GM19238 (cell line): ENCODE data around the gene NT5DC4.

Source experiments
- DNase-seq: peaks from one replicate; pipeline ENCODE4 v3.0.0; 2011; ENCODE audit warnings: low spot score; ENCODE audit not compliant: insufficient read length

NT5DC4 gene

GRCh38 chr2:112784199-112785189, 63.7 kb downstream of the NT5DC4 start, which contains the start of gene IL1A:
IL1A (minus strand) TSS chr2:112784493; CDS start chr2:112783770, 723 bp downstream.
- no peak for DNase-seq

GRCh38 chr2:112787294-112787693, 66.5 kb downstream of the NT5DC4 start:
- no peak for DNase-seq

GRCh38 chr2:112787729-112788393, 67.0 kb downstream of the NT5DC4 start:
- no peak for DNase-seq

- DNase-seq: no peak
These were observed 67.8 kb downstream of the NT5DC4 start for GRCh38 chr2:112788653-112789052.
